GM21390 (cell line): Measurements from ENCODE around the gene ARL6IP6.

Experiments
- ATAC-seq: cut with Tn5 transposase; IDR thresholded peaks from one replicate; pipeline ENCODE4 v1.9.1; 2021; ENCODE audit not compliant: unreplicated experiment

ARL6IP6 gene

DNA sequence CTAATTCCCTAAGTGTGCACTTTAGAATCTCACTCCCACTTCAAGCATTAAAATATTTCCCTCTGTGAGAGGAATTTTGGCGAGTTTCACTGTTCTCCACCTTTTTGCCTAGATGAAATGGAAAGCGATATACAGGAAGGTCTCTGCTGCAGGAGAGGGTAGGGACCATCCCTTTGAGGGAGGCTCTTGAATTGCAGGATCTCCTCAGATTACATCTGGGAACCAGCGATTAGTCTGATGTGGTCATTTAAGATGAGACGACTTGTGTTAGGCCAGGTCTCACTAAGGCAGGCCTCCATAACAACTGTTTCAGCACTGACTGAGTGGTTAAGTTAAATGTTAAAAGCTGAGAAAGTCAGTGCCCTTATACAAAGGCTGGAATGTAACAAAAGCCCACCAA lies 74.6 kb downstream of the ARL6IP6 start:
- no peak for ATAC-seq

GRCh38 chr2:152796941-152797340 lies 78.5 kb downstream of the ARL6IP6 start:
- ATAC-seq = no peak

DNA sequence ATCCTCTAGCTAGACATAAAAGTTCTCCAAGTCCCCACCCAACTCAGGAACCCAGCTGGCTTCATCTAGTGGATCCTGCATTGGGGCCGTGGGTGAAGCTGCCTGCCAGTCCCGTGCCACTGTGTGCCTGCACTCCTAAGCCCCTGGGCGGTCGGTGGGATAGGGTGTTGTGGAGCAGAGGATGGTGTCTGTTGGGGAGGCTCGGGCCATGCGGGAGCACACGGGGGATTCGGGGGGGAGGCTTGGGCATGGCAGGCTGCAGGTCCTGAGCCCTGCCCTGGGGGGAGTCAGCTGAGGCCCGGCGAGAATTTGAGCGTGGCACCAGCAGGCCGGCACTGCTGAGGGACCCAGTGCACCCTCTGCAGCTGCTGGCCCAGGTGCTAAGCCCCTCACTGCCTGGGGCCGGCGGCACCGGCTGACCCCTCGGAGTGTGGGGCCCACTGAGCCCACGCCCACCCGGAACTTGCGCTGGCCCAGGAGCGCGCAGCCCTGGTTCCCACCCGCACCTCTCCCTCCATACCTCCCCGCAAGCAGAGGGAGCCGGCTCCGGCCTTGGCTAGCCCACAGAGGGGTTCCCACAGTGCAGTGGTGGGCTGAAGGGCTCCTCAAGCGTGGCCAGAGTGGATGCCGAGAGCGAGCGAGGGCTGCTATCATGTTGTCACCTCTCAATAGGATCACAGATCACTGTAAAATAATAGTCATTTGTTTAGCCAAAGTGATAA lies 86.4 kb downstream of the ARL6IP6 start:
- no peak for ATAC-seq

DNA sequence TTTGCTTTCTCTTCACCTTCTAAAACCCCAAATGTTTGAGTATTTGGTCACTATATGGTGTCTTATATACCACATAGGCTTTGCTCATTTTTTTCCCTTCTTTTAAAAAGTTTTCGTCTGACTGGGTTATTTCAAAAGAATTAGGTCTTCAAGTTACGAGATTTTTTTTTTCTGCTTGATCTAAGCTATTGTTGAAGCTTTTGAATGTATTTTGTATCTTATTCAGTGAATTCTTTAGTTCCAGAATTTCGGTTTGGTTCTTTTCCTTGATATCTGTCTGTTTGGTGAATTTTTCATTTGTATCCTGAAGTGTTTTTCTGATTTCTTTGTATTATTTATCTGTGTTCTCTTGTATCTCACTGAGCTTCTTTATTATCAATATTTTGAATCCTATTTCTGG lies 93.5 kb downstream of the ARL6IP6 start:
- no peak for ATAC-seq
